Inferior parietal cortex (tissue), 1 donor: Measurements from ENCODE around the gene UGP2.
"Not testable (repeated sequence)": the region's sequence is repeated elsewhere in the genome, so short reads cannot be mapped to it uniquely, and the experiment has no call there.

Experiments used
- DNase-seq: peaks from one replicate; pipeline ENCODE4 v3.0.0-alpha.2; 2016; ENCODE audit errors: extremely low spot score

The UGP2 gene

DNA sequence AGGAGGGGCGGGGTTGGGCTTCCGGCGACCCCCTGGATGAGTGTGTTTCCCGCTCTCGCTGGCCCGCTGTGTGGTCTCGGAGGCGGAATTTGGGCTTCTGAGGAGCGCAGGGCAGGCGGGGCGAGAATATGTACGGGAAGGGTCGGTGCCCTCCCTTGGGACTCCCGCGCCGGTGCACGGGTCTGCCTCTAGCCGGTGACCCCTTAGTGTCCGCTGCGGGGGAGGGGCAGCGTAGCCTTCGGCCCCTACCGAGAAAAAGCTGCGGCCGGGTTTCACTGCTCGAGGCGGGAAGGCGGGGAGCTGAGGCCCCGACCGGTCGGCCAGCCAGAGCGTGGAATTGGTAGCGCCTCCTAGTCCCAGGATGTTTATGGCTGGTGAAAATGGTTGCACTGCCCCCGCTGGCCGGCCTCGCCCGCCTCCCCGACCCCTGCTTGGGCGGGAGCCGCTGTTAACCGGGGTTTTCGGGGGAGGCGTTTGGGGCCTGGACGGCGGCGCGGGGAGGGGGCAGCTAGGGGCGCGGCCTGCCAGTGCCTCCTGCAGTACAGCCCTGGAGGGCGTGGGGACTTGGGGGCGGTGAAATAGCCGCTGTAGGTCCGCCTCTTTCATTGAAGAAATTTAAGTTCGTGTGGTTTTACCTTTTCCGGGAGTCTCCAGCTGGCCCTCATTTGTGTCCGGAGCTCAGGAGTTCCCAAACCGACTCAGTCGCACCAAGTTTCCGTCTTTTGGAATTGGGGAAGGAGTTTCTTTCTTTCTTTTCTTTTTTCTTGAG lies at the start of gene UGP2:
Gene UGP2 (plus strand): TSS at position 643 of the 769 bp plus-strand sequence. CDS start 290 bp downstream, outside the sequence.
- DNase-seq, result peak; percentile 57

- no peak for DNase-seq
Measured at GRCh38 chr2:63792530-63792929, 49.2 kb upstream of the UGP2 start.

GRCh38 chr2:63796366-63796765 lies 45.3 kb upstream of the UGP2 start:
- no peak for DNase-seq

DNA sequence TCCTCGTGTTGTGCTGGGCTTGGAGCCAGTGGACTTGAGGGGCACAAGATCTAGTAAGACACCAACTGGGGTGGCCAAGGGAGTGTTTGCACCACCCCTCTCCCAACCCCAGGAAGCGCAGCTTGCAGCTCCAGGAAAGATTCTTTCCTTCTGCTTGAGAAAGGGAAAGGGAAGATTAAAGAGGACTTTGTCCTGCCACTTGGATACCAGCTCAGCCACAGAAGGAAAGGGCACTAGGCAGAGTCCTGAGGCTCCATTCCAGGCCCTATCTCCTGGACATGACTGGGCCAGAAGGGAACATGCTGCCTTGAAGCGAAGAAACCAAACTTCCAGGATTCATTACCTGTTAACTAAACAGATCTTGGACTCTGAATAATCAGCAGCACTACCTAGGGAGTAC lies 44.9 kb upstream of the UGP2 start:
- no peak for DNase-seq

DNA sequence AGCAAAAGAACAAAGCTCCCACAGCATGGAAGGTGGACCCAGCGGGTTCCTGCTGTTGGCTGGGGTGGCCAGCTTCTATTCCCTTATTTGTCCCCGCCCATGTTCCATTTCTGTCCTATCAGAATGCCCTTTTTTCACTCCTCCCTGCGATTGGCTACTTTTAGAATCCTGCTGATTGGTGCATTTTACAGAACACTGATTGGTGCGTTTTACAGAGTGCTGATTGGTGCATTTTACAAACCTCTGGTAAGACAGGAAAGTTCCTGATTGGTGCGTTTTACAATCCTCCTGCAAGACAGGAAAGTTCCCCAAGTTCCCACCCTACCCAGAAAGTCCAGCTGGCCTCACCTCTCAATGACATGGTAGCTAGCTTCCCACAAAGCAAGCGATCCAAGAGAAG lies 40.2 kb upstream of the UGP2 start:
- DNase-seq, result no peak

- no peak for DNase-seq
Measured at GRCh38 chr2:63805412-63805811, 36.3 kb upstream of the UGP2 start.

- not testable (repeated sequence) for DNase-seq
Measured at GRCh38 chr2:63808036-63808435, 33.7 kb upstream of the UGP2 start.

DNA sequence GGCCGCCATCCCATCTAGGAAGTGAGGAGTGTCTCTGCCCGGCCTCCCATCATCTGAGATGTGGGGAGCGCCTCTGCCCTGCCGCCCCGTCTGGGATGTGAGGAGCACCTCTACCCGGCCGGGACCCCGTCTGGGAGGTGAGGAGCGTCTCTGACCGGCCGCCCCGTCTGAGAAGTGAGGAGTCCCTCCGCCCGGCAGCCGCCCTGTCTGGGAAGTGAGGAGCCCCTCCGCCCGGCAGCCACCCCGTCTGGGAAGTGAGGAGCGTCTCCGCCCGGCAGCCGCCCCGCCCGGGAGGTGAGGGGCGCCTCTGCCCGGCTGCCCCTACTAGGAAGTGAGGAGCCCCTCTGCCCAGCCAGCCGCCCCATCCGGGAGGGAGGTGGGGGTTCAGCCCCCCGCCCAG lies 32.8 kb upstream of the UGP2 start:
- not testable (repeated sequence) for DNase-seq

GRCh38 chr2:63811063-63811462 lies 30.6 kb upstream of the UGP2 start:
- no peak for DNase-seq

DNA sequence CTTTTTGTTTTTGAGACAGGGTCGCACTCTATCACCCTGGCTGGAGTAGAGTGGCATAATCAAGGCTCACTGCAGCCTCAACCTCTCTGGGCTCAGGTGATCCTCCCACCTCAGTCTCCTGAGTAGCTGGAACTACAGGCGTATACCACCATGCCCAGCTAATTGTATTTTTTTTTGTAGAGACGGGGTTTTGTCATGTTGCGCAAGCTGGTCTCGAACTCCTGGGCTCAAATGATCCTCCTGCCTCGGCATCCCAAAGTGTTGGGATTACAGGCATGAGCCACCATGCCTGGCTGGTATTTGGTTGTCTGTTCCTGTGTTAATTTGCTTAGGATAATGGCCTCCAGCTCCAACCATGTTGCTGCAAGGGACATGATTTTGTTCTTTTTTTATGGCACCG lies 29.8 kb upstream of the UGP2 start:
- not testable (repeated sequence) for DNase-seq

GRCh38 chr2:63814114-63814513 lies 27.6 kb upstream of the UGP2 start:
- DNase-seq, result no peak

DNA sequence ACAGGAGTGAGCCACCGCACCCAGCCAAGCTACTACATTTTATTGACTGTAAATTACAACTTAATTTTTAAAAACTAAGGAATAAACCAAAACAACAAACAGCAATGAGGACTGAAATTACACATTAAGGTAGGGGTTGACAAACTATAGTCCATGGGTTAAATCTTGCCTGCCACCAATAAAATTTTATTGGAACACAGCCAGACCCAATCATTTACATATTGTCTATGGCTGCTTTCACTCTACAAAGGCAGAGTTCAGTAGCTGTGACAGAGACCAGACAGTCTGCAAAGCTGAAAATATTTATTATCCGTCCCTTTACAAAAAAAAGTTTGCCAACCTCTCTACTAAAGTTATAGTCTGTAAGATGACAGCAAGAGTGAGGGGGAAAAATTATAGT lies 24.3 kb upstream of the UGP2 start:
- no peak for DNase-seq

DNA sequence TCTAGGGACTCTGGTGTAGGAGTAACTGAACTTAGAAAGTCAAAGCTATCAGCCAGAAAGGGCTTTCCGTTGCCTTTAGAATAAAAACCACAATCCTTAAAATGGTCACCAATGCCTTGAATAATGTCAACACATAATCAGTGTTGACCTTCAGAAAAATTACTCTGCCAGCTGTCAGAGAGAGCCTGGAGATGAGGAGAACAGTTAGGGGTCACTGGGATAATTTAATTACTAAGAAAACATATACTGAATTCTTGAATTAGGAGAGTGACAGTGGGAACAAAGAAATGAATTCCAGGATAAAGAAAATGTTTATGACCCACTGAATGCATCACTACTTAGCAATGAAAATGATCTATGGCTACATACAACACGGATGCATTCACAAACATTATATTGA lies 23.4 kb upstream of the UGP2 start:
- DNase-seq, result no peak

GRCh38 chr2:63819256-63819655 lies 22.4 kb upstream of the UGP2 start:
- DNase-seq, result no peak

DNA sequence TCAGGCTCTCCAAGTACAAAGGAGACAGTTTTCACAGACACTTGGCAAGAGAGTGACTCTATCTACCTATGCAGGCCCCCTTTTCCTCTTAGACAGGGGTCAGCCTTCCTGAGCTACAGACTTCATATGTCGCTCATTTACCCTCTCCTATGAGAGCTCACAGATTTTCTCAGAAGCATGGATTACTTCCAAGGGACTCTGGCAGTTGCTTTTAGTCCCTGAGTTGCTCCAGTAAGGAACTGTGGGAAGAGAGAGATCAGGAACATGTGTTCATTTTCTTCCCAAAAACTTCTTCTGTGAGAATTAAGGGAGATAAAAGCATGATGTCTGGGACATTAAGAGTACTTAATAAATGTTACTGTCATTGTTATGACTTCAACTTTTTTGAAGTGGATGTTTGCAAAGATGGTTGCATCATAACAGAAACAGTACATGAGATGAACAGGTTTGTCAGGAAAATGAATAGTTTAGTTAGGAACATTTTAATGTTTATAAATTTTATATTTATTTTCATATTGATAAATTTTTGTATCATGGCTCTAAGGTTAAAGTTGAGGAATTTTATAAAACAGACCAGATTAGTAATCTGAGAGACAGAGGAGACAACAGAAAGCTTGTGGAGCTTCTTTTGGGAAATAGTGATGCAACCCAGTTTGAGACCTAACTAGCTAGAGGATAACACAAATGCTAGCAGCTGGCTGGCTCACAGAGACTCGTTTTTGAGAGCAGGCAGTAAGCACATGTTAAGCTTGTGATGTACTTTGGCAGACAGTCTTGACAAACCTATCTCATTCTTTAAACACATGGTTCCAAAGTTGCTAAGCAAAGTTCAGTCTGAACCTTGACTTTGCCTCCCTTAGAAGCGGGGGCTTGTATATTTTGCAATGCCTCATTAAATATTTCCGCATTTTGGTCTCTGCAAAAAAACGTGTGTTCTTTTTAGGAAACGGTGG lies 21.7 kb upstream of the UGP2 start:
- no peak for DNase-seq

DNA sequence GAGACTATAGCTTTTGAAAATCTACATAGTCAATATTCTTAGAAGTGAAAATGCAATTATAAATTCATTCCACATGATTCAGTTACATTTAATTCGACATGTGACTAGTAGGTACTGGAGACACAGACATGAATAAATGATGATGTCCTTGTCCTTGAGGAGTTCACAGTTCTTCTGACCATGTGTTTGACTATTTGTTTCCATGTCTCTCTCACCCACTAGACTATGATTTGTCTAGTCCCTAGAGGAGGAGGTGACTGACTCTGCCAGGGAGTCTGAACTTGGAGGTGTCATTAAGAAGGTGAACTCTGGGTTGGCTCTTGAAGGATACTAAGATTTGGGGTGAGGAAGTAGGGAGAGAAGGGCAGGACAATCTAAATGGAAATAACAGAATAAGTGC lies 20.7 kb upstream of the UGP2 start:
- DNase-seq, result no peak

DNA sequence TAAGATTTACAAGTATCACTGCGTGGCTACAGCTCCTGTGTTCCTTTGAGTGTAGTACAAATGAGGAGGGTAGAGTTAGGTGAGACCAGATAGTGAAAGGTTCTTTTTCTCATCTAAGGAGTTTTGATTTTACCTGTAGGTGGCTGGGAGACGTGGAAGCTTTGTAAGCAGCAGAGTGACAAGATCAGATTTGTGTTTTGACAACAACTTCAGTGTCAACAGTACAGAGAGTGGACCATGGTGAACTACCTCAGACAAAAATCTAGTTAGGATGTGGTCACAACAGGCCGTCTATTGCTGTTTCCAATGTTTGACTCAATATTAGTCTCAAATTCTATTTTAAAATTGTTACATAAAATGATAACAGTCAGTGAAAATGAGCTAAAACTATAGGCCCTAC lies 20.3 kb upstream of the UGP2 start:
- no peak for DNase-seq

- DNase-seq, result no peak
Measured at GRCh38 chr2:63822478-63822877, 19.2 kb upstream of the UGP2 start.

DNA sequence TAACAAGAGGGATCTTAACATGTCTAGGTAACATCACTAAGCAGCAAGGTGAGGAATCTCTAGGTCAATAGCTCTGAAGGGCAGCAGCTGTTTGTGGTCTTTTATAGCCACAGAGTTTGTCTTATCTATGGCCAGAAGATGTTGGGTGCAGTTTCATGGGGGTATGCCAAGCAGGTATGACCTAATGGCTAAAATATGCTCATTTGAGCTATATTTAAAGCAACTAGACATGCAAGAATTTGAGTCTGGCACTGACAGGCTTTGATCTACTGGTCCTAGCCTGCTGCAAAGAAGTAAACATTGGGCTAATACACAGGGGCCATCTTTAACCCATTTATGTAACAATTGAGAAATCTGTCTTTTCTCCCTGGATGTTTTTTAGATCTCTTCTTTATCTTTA lies 13.9 kb upstream of the UGP2 start:
- no peak for DNase-seq

GRCh38 chr2:63831176-63831575 lies 10.5 kb upstream of the UGP2 start:
- DNase-seq, result no peak

GRCh38 chr2:63834401-63834800 lies 7.3 kb upstream of the UGP2 start:
- DNase-seq, result no peak

GRCh38 chr2:63837036-63837594 lies 4.6 kb upstream of the UGP2 start:
- DNase-seq, result no peak
